ENCODE measurements around the gene WDFY2. TPM values are rescaled to one million over a fixed set of nuclear protein-coding genes. Genes with fewer than 3 reads are reported as not detected.

Gene WDFY2
- total and polyA plus RNA-seq, 2 of the 8 experiments (the other 6 are each of a cell fraction or from before 2014, with no cell fraction given), result 13.9 to 29.0 TPM

DNA sequence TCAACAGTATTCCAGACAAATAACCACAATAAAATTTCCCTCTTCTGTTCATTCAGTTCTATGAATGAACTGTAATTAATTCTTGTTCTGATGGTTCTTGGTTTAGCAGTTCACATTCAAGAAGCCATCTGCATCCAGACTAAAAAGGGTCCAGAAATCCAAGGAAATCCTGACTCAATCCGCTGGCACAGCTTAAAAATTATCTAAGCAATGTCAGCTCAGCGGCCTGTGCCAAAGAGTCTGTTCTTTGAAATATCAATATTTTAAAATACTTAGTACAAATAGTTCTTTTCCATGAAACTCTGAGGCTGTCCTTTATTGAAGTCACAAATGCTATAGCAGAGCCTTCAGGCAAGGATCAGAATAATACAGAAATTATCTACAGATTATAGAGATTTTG, 162.5 kb downstream of the WDFY2 start (continued):
- no peak for TF ChIP-seq EP300 (IDR thresholded peaks at IDR 0.05; ENCODE audit: borderline replicate concordance in 1 of 2, low read depth in 2 of 2, low read length in 2 of 2)

All from H1 (cell line).